K562 (cell line): Measurements from ENCODE around the gene DLX4.

Source experiments
- ASH1L ChIP-seq: fragments of 450-650 bp; IDR thresholded peaks from 2 replicates; pipeline ENCODE4 v1.6.1; 2018; ENCODE audit warnings: borderline replicate concordance, mild to moderate bottlenecking, low read depth; ENCODE audit not compliant: partially characterized antibody
- LARP7 ChIP-seq: fragments of 450-650 bp; IDR thresholded peaks from 2 replicates; pipeline ENCODE4 v1.6.1; 2016
- ZNF175 ChIP-seq: fragments of 200-800 bp; sonication (Bioruptor generic); IDR thresholded peaks from 2 replicates; pipeline ENCODE4 v1.6.1; 2016; ENCODE audit warnings: low read depth, mild to moderate bottlenecking, missing genetic modification characterization, missing compliant biosample characterization
- ZNF583 ChIP-seq: fragments of 250-450 bp; sonication (Bioruptor Pico); IDR thresholded peaks from 2 replicates; pipeline ENCODE4 v1.4.0; 2020

GRCh38 chr17:50009282-50009681 is 40.3 kb downstream of the DLX4 start:
- TF ChIP-seq LARP7, result no peak
- TF ChIP-seq ASH1L, result no peak
- no peak for TF ChIP-seq ZNF583 (CRISPR knock-in tag)
- no peak for TF ChIP-seq ZNF175 (CRISPR knock-in tag)
